Mesendoderm (in vitro differentiated cells): Measurements from ENCODE around the gene IL25.

Experiments used
- DNase-seq: peaks from one replicate; pipeline ENCODE4 v3.0.0; 2013
- H2AK5ac ChIP-seq: 2 replicates; pipeline ENCODE4 v1.6.1; 2013; ENCODE audit warnings: low read length, inconsistent platforms
- H2BK120ac ChIP-seq: 2 replicates; pipeline ENCODE4 v1.6.1; 2013; ENCODE audit warnings: low read depth, mild to moderate bottlenecking, low read length, moderate library complexity, mixed read lengths
- H2BK15ac ChIP-seq: replicated peaks from 2 replicates; pipeline ENCODE4 v1.6.1; 2013; ENCODE audit warnings: low read depth, mild to moderate bottlenecking, moderate library complexity
- H2BK5ac ChIP-seq: 2 replicates; pipeline ENCODE4 v1.6.1; 2013; ENCODE audit warnings: low read length, inconsistent platforms
- H3K18ac ChIP-seq: 2 replicates; pipeline ENCODE4 v1.6.1; 2013; ENCODE audit warnings: mild to moderate bottlenecking, low read length, mixed read lengths
- H3K23ac ChIP-seq: one replicate; pipeline ENCODE4 v1.6.1; 2013; ENCODE audit warnings: low read length
- H3K27ac ChIP-seq: 2 replicates; pipeline ENCODE4 v1.5.1; 2013; ENCODE audit warnings: low read depth, mild to moderate bottlenecking, inconsistent platforms, low read length, moderate library complexity
- H3K27me3 ChIP-seq: 2 replicates; pipeline ENCODE4 v1.6.1; 2013; ENCODE audit warnings: low read length, control low read depth, mild to moderate bottlenecking, inconsistent platforms; ENCODE audit not compliant: insufficient read depth, poor library complexity
- H3K36me3 ChIP-seq: 2 replicates; pipeline ENCODE4 v1.6.1; 2013; ENCODE audit warnings: low read length, inconsistent platforms; ENCODE audit not compliant: control insufficient read depth, insufficient read depth
- H3K4ac ChIP-seq: one replicate; pipeline ENCODE4 v1.6.1; 2013; ENCODE audit warnings: low read depth, mild to moderate bottlenecking, low read length, moderate library complexity
- H3K4me1 ChIP-seq: 2 replicates; pipeline ENCODE4 v1.6.1; 2013; ENCODE audit warnings: low read depth, low read length, inconsistent platforms; ENCODE audit not compliant: control insufficient read depth
- H3K4me2 ChIP-seq: 2 replicates; pipeline ENCODE4 v1.6.1; 2013; ENCODE audit warnings: low read length
- H3K4me3 ChIP-seq: 2 replicates; pipeline ENCODE4 v1.5.1; 2013; ENCODE audit warnings: mild to moderate bottlenecking, low read length
- H3K56ac ChIP-seq: one replicate; pipeline ENCODE4 v1.6.1; 2013; ENCODE audit warnings: low read length
- H3K79me1 ChIP-seq: 2 replicates; pipeline ENCODE4 v1.6.1; 2013; ENCODE audit warnings: low read length, inconsistent platforms
- H3K79me2 ChIP-seq: 2 replicates; pipeline ENCODE4 v1.6.1; 2013; ENCODE audit warnings: mild to moderate bottlenecking, low read length; ENCODE audit not compliant: control insufficient read depth, insufficient read depth
- H3K9ac ChIP-seq: 2 replicates; pipeline ENCODE4 v1.6.1; 2013; ENCODE audit warnings: low read length, inconsistent platforms
- H4K5ac ChIP-seq: one replicate; pipeline ENCODE4 v1.6.1; 2013; ENCODE audit warnings: low read length
- H4K8ac ChIP-seq: one replicate; pipeline ENCODE4 v1.6.1; 2013; ENCODE audit warnings: low read depth, mild to moderate bottlenecking, control low read depth, low read length, moderate library complexity
- WGBS: extraction: QIAGEN DNeasy Blood & Tissue Kit; methylation state at CpG from one replicate; pipeline ENCODE4 v1.1.7; 2013; ENCODE audit warnings: low lambda C conversion rate, missing lambda C conversion rate; ENCODE audit not compliant: insufficient coverage; ENCODE audit errors: extremely low coverage; 5-methylcytosine and 5-hydroxymethylcytosine counted together

IL25 gene

DNA sequence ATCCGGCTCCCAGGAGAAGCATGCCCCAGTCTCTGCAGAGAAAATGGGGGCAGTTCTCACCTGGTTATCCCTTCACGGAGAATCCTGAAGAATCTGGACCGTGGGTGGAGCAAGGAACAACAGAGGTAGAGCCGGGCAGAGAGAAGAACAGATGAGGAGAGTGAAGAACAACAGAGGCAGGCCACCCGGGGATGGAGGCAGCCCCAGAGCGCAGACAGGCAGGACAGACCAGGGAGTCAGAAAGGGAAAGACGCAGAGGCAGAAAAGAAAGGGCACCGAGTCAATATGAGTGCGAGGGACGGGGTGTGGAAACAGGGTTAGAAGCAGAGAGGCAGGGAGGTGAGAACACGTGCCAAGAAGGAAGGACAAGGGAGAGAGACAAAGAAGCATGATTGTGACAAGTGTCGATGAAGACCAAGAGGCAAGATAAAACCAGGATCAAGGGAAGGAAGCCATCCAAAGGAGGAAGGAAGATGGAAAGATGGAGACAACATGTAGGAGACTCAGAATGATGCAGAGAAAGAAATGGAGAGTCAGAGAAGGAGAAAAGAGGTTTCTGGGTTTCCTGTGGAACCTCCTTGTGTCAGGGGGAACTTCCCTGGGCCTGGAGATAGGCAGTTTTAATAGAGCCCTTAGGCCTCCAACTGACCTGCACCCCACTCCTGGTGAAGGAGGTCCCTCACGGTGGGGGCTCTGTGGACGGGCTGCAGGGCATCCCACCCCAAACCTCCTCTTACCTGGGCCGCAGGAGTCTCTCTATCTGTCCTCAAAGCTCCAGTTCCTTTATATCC is 35.1 kb downstream of the IL25 start, which contains the start of gene MYH6:
Gene MYH6, minus strand, starts transcription at position 758 of the 791 bp plus-strand sequence. CDS start 1,050 bp downstream, outside the sequence.
- no peaks in the 10 kb centered on the region for H3K36me3 ChIP-seq
- no peak within 1 kb of the TSS for H4K8ac ChIP-seq
- no peak within 1 kb of the TSS for H3K18ac ChIP-seq
- no CpG with 5 or more reads among the region's 15 CpGs for WGBS
- no peak for DNase-seq
- H4K5ac ChIP-seq: no peak within 1 kb of the TSS
- no peak within 1 kb of the TSS for H2BK5ac ChIP-seq
- H3K27ac ChIP-seq: no peak within 1 kb of the TSS
- no peaks in the 10 kb centered on the region for H3K79me1 ChIP-seq
- H3K79me2 ChIP-seq: no peaks in the 10 kb centered on the region
- no peak within 1 kb of the TSS for H3K23ac ChIP-seq
- no peaks in the 10 kb centered on the region for H3K27me3 ChIP-seq
- no peak within 1 kb of the TSS for H3K4ac ChIP-seq
- H3K9ac ChIP-seq: no peak within 1 kb of the TSS
- no peak within 1 kb of the TSS for H3K56ac ChIP-seq
- H2AK5ac ChIP-seq: no peak within 1 kb of the TSS
- H2BK15ac ChIP-seq: no peak within 1 kb of the TSS
- H3K4me1 ChIP-seq: no peaks in the 10 kb centered on the region
- no peak within 1 kb of the TSS for H3K4me3 ChIP-seq
- no peak within 1 kb of the TSS for H3K4me2 ChIP-seq
- H2BK120ac ChIP-seq: no peak within 1 kb of the TSS

DNA sequence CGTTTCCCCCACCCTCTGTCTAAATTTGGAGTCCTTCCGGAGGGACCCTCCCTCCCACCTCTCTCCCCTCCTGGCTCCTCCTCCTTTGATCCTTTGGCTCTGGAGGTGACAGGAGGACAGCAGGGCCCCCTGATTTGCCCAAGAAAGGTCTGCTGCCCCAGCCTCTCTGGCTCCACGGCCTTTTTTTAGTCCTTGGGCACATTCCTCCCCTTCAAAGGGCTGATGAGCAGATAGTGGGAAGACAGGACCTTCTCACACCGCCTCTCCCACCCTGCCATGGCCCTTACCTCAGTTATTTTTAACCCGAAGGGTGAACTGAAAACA is 35.7 kb downstream of the IL25 start:
- Histone ChIP-seq H3K56ac (no peak overlapping the region), H3K36me3 (no peaks in the 10 kb centered on the region), H3K4ac (no peak overlapping the region), H3K4me1 (no peaks in the 10 kb centered on the region), H3K27me3 (no peaks in the 10 kb centered on the region), H3K27ac (no peak overlapping the region), H3K79me2 (no peaks in the 10 kb centered on the region), H3K4me2 (no peak overlapping the region), H3K23ac (no peak overlapping the region), H3K79me1 (no peaks in the 10 kb centered on the region), H4K8ac (no peak overlapping the region), H2AK5ac (no peak overlapping the region), H4K5ac (no peak overlapping the region), H2BK5ac (no peak overlapping the region), H2BK15ac (no peak overlapping the region), H3K4me3 (no peak overlapping the region), H3K9ac (no peak overlapping the region), H3K18ac (no peak overlapping the region), H2BK120ac (no peak overlapping the region)
- no CpG with 5 or more reads among the region's 5 CpGs for WGBS
- no peak for DNase-seq

DNA sequence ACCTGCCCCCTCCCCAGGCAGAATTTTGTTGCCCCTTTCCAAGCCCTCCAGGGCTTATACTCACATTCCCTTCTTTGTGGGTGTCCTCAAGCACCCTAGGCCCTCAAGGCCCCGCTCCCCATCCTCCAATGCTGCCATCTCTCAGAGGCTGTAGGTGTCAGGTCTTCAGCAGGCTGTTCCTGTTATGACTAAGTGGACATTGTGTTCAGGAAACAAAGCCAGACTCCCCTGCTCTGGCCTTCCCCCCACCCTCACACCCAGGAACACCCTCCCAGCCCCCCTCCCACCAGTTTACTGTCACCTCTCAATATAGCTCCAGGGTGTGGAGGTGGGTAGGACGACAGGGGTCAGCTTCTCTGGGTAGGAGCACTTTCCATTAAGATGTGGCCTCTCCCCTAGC is 36.9 kb downstream of the IL25 start:
- H2BK120ac ChIP-seq: no peak overlapping the region
- WGBS: no CpG with 5 or more reads among the region's 2 CpGs
- H3K4me2 ChIP-seq: no peak overlapping the region
- no peaks in the 10 kb centered on the region for H3K79me1 ChIP-seq
- H3K79me2 ChIP-seq: no peaks in the 10 kb centered on the region
- H3K4me1 ChIP-seq: no peaks in the 10 kb centered on the region
- H4K8ac ChIP-seq: no peak overlapping the region
- H3K27ac ChIP-seq: no peak overlapping the region
- no peak overlapping the region for H2BK15ac ChIP-seq
- no peak overlapping the region for H2BK5ac ChIP-seq
- no peaks in the 10 kb centered on the region for H3K36me3 ChIP-seq
- no peak overlapping the region for H3K18ac ChIP-seq
- DNase-seq: no peak
- H3K23ac ChIP-seq: no peak overlapping the region
- H4K5ac ChIP-seq: no peak overlapping the region
- no peak overlapping the region for H3K4me3 ChIP-seq
- H3K56ac ChIP-seq: no peak overlapping the region
- no peak overlapping the region for H2AK5ac ChIP-seq
- no peak overlapping the region for H3K4ac ChIP-seq
- no peak overlapping the region for H3K9ac ChIP-seq
- H3K27me3 ChIP-seq: no peaks in the 10 kb centered on the region

DNA sequence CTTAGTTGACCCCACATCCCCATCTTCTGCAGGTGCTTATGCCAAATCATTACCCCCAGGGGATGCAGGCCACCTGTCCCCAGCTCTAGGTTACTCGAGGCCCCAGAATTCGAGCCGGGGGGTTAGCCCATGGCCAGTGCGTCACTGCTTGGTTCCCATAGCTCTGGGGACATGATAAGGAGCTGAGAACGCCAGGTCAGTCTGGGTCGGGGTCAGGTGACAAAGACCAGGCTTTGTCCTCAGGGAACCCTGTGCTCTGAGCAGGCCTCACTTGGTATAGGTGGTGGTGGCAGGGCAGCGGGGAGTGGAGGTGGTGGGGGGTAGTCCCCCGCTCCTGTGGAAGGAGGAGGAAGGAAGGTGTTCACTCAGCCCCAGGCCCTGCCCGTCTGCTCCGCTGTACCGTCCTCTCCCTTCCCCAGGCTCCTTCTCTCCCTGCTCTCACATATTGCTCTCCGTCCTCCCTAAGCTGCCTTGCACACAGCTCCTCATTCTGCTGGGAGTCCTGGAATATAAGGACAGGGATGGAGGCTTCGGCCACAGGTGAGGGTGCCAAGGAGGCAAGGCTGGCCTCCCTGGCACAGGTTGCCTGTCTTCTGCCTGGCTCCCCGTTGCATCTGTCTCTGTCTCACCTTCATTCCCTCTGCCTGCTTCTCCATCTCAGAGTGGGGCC is 37.5 kb downstream of the IL25 start:
- H2BK120ac ChIP-seq: no peak overlapping the region
- no peak overlapping the region for H3K23ac ChIP-seq
- H4K8ac ChIP-seq: no peak overlapping the region
- no peaks in the 10 kb centered on the region for H3K79me2 ChIP-seq
- DNase-seq: no peak
- no peaks in the 10 kb centered on the region for H3K79me1 ChIP-seq
- no peak overlapping the region for H3K27ac ChIP-seq
- no peak overlapping the region for H3K4ac ChIP-seq
- H3K9ac ChIP-seq: no peak overlapping the region
- WGBS: no CpG with 5 or more reads among the region's 14 CpGs
- H2AK5ac ChIP-seq: no peak overlapping the region
- no peaks in the 10 kb centered on the region for H3K4me1 ChIP-seq
- no peaks in the 10 kb centered on the region for H3K27me3 ChIP-seq
- H2BK5ac ChIP-seq: no peak overlapping the region
- no peak overlapping the region for H4K5ac ChIP-seq
- no peak overlapping the region for H3K4me2 ChIP-seq
- no peak overlapping the region for H3K56ac ChIP-seq
- no peak overlapping the region for H2BK15ac ChIP-seq
- no peak overlapping the region for H3K18ac ChIP-seq
- H3K36me3 ChIP-seq: no peaks in the 10 kb centered on the region
- H3K4me3 ChIP-seq: no peak overlapping the region

DNA sequence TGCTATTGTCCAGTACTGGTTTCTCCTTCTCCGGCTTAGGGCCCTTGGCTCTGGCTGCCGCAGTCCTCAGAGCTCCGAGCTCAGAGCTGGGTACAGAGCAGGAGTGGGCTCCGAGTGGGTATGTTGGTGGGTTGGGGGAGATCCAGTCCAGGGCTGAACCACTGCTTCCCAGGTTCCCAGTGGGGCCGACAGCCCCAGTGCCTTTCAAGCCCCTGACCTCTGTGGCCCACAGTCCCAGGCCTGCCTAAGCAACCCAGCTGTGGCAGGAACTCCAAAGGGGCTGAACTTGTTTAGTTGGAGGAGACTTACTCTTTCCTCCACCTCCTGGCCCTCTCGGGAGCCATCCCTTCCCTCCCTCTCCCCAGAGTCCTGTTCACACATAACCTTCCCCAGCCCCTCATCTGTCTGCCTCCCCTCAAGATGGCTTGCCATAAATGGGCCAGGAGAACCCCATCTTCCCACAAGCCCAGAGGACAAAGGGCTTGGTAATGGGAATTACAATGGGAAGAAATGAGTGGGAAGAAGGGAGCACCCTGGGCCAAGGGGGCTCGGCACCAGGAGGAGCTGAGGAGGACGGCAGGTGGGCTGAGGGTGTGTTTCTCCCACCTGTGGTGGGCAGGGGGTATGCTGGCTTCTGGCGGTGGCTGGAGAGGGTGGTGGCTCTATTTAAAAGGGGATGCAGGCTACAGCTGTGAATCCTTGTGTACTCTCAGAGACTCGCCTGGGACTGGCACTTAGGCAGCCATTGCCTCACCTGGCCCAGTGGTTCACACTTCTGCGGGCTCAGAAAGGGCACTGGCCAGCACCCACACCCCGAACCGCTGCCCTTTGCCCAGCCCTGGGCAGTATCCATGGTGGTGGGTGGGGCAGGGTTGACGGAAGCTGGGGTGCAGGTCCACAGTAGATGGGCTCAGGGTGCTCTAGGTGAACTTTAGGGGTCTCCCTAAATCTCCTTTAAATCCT is 39.2 kb downstream of the IL25 start:
- Histone ChIP-seq H2BK120ac (no peak overlapping the region), H3K4me2 (no peak overlapping the region), H3K4me3 (no peak overlapping the region), H3K4ac (no peak overlapping the region), H3K56ac (no peak overlapping the region), H3K27me3 (no peaks in the 10 kb centered on the region), H2BK15ac (no peak overlapping the region), H3K4me1 (no peaks in the 10 kb centered on the region), H3K79me2 (no peaks in the 10 kb centered on the region), H4K8ac (no peak overlapping the region), H2AK5ac (no peak overlapping the region), H3K79me1 (no peaks in the 10 kb centered on the region), H3K9ac (no peak overlapping the region), H3K18ac (no peak overlapping the region), H3K23ac (no peak overlapping the region), H3K27ac (no peak overlapping the region), H4K5ac (no peak overlapping the region), H3K36me3 (no peaks in the 10 kb centered on the region), H2BK5ac (no peak overlapping the region)
- no peak for DNase-seq
- no CpG with 5 or more reads among the region's 14 CpGs for WGBS
